AG04449 (cell line): ENCODE measurements around the gene RGS12.

Experiments used
- CTCF ChIA-PET: fragments of 350-600 bp; formaldehyde crosslinking; extraction: SDS; loops from one replicate; lab custom pipeline; 2021; ENCODE audit warnings: antibody characterized with exemption; lab: Yijun Ruan, JAX
- POLR2A ChIA-PET: fragments of 400-600, 350-600 bp; formaldehyde crosslinking; extraction: SDS; loops from one replicate; lab custom pipeline; 2020; ENCODE audit warnings: antibody characterized with exemption, inconsistent platforms; lab: Yijun Ruan, JAX
- DNase-seq: peaks from one replicate; pipeline ENCODE4 v3.0.0-alpha.2; 2010; ENCODE audit warnings: low read depth, low spot score
- H3K4me3 ChIP-seq: 2 replicates; pipeline ENCODE4 v1.5.1; 2011; ENCODE audit warnings: low read depth, mild to moderate bottlenecking, control low read depth, low read length
- TF ChIP-seq, protein P1 (sequence below): IDR thresholded peaks from one replicate; pipeline ENCODE4 v1.5.1; 2011; ENCODE audit warnings: mild to moderate bottlenecking, moderate library complexity, low read length, control low read depth, inconsistent platforms; ENCODE audit not compliant: insufficient read depth; ENCODE audit errors: missing control alignments

RGS12 gene

GRCh38 chr4:3339577-3339976 lies 46.8 kb downstream of the RGS12 start:
- H3K4me3 ChIP-seq, result no peak overlapping the region
- TF ChIP-seq, protein P1, sequence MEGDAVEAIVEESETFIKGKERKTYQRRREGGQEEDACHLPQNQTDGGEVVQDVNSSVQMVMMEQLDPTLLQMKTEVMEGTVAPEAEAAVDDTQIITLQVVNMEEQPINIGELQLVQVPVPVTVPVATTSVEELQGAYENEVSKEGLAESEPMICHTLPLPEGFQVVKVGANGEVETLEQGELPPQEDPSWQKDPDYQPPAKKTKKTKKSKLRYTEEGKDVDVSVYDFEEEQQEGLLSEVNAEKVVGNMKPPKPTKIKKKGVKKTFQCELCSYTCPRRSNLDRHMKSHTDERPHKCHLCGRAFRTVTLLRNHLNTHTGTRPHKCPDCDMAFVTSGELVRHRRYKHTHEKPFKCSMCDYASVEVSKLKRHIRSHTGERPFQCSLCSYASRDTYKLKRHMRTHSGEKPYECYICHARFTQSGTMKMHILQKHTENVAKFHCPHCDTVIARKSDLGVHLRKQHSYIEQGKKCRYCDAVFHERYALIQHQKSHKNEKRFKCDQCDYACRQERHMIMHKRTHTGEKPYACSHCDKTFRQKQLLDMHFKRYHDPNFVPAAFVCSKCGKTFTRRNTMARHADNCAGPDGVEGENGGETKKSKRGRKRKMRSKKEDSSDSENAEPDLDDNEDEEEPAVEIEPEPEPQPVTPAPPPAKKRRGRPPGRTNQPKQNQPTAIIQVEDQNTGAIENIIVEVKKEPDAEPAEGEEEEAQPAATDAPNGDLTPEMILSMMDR, result no peak
- CTCF ChIA-PET, result interaction anchor here (1.3 kb wide), 1 partner anchor 13 kb away, joined by 4 read pairs; no protein-coding TSS in a partner anchor
- POLR2A ChIA-PET, result no interaction called here
- DNase-seq, result no peak

- TF ChIP-seq, protein P1, result no peak
- ChIA-PET POLR2A (no interaction called here), CTCF (interaction anchor here (1.3 kb wide), 1 partner anchor 12 kb away, joined by 4 read pairs; no protein-coding TSS in a partner anchor)
- no peak for DNase-seq
- H3K4me3 ChIP-seq, result no peak overlapping the region
Measured at GRCh38 chr4:3340038-3340699, 47.3 kb downstream of the RGS12 start.

DNA sequence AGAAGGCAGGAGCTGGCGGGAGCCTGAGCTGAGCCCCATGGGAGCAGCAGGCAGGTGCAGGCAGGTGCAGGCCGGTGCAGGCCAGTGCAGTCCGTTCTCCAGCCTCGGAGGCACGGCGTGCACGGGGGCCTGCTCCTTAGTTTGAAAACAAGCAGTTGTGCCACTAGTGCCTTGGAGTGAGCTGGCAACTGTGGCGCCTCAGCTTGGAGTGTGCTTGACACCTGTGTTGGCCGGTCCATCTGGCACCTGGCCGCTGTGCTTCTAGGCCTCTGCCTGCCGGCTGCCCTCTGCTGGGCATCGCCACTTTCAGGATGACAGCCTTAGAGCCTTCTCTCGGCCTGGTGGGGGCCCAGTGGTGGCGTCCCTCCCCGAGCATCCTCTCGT lies 47.9 kb downstream of the RGS12 start:
- no peak overlapping the region for H3K4me3 ChIP-seq
- TF ChIP-seq, protein P1, result no peak
- DNase-seq, result no peak
- ChIA-PET CTCF (no interaction called here), POLR2A (no interaction called here)

DNA sequence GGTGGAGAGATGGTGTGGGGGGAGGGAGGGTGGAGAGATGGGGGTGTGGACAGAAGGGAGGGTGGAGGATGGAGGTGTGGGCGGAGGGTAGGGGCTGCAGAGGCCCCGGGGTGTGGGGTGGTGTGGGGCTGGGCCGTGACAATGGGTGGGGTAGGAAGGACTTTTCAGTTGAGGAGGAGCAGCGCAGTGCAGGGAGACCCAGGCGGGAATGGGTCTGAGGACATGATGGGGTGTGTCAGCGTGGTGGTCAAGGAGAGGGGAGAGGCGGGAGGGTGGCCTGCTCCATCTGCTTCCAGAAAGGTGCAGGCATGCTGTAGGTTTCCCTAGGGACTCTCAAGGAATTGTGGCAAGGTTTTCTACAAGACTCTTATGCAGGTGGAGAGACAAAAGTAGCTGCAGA lies 48.9 kb downstream of the RGS12 start:
- ChIA-PET CTCF (interaction anchor here (0.7 to 7.8 kb wide), 5 partner anchors 8 to 215 kb away, joined by 3 to 309 read pairs (median 3); partner anchors contain the start of gene HGFAC), POLR2A (no interaction called here)
- TF ChIP-seq, protein P1, result no peak
- no peak for DNase-seq
- peak overlapping the region; percentile 15; the same call in 1 of the 2 replicates for H3K4me3 ChIP-seq

- DNase-seq, result peak; percentile 55
- TF ChIP-seq, protein P1, result no peak
- H3K4me3 ChIP-seq, result peak overlapping the region; percentile 15
- ChIA-PET CTCF (interaction anchor here (0.7 to 7.8 kb wide), 6 partner anchors 8 to 216 kb away, joined by 3 to 309 read pairs (median 13); partner anchors contain the start of gene HGFAC), POLR2A (no interaction called here)
Measured at GRCh38 chr4:3342182-3342854, 49.5 kb downstream of the RGS12 start.
